ENCODE measurements around the gene SYNGR3.

GRCh38 chr16:2019518-2019920 lies 29.7 kb downstream of the SYNGR3 start, which contains the start of gene NPW:
- TF ChIP-seq TP53 (CRISPR knock-in tag; conservative IDR thresholded peaks at IDR 0.05) (no peak), ZNF335 (CRISPR knock-in tag; IDR thresholded peaks at IDR 0.05) (no peak), SNRNP70 (IDR thresholded peaks at IDR 0.05; ENCODE audit: low read depth, low read length) (no peak), ZBTB7A (CRISPR knock-in tag; IDR thresholded peaks at IDR 0.05) (no peak), ZBTB44 (CRISPR knock-in tag; IDR thresholded peaks at IDR 0.05) (no peak), IRF2 (CRISPR knock-in tag; IDR thresholded peaks at IDR 0.05) (no peak), DR1 (CRISPR knock-in tag; IDR thresholded peaks at IDR 0.05) (no peak), PHF21A (CRISPR knock-in tag; IDR thresholded peaks at IDR 0.05) (no peak), TAF1 (CRISPR knock-in tag; IDR thresholded peaks at IDR 0.05) (no peak), ZUFSP (CRISPR knock-in tag; IDR thresholded peaks at IDR 0.05; ENCODE audit: borderline replicate concordance) (no peak), MYC (CRISPR knock-in tag; IDR thresholded peaks at IDR 0.05; ENCODE audit: borderline replicate concordance) (no peak), ZNF639 (CRISPR knock-in tag; conservative IDR thresholded peaks at IDR 0.05) (no peak), GTF2F1 (IDR thresholded peaks at IDR 0.05; ENCODE audit: low read length) (no peak)

All from HepG2 (cell line).